Measurements from ENCODE around the gene ARID4A.

DNA sequence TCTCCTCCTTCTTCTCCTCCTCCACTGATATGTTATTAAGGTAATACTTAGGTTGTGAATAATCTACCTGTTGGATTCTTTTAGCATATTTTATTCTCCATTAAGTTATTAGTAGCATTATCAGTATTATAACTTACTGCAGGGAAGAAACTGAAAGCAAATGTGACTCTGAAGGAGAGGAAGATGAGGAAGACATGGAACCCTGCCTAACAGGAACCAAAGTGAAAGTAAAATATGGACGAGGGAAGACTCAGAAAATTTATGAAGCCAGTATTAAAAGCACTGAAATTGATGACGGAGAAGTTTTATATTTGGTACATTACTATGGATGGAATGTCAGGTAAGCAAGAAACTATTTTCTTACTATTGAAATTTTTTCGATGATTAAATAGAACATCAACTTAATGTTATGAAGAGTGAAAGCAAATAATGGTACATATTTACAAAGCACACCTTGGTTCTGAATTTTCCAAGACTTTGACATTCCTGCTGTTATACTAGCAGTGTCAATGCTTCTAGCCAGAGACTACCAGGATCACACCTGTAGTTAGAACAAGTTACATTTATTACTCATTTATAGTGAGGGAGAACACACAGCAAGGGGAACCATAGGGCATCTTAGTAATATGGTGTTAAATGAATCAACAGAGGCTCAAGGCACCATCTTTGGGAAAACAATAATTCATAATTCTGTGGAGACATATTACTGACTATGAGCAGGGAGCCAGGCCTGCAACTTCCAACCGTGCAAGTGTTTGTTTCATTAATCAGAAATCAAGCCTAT, 55.4 kb downstream of the ARID4A start:
- TF ChIP-seq, protein P1, sequence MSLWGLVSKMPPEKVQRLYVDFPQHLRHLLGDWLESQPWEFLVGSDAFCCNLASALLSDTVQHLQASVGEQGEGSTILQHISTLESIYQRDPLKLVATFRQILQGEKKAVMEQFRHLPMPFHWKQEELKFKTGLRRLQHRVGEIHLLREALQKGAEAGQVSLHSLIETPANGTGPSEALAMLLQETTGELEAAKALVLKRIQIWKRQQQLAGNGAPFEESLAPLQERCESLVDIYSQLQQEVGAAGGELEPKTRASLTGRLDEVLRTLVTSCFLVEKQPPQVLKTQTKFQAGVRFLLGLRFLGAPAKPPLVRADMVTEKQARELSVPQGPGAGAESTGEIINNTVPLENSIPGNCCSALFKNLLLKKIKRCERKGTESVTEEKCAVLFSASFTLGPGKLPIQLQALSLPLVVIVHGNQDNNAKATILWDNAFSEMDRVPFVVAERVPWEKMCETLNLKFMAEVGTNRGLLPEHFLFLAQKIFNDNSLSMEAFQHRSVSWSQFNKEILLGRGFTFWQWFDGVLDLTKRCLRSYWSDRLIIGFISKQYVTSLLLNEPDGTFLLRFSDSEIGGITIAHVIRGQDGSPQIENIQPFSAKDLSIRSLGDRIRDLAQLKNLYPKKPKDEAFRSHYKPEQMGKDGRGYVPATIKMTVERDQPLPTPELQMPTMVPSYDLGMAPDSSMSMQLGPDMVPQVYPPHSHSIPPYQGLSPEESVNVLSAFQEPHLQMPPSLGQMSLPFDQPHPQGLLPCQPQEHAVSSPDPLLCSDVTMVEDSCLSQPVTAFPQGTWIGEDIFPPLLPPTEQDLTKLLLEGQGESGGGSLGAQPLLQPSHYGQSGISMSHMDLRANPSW (CRISPR knock-in tag; IDR thresholded peaks at IDR 0.05; ENCODE audit: borderline replicate concordance) = no peak
- TF ChIP-seq FOXK2 (IDR thresholded peaks at IDR 0.05) = no peak
- no peak for TF ChIP-seq JUN (CRISPR knock-in tag; IDR thresholded peaks at IDR 0.05)
- TF ChIP-seq MAZ (IDR thresholded peaks at IDR 0.05; ENCODE audit: borderline replicate concordance, low read depth, low read length) = no peak
- TF ChIP-seq MAZ (CRISPR knock-in tag; IDR thresholded peaks at IDR 0.05; ENCODE audit: low read depth) = no peak
- TF ChIP-seq EP300 (IDR thresholded peaks at IDR 0.05; ENCODE audit: low read depth in 2 of 2, low read length in 2 of 2) = no peak
- TF ChIP-seq EP300 (CRISPR knock-in tag; IDR thresholded peaks at IDR 0.05; ENCODE audit: borderline replicate concordance) = no peak
- no peak for TF ChIP-seq TMF1 (CRISPR knock-in tag; IDR thresholded peaks at IDR 0.05; ENCODE audit: low read depth)
- TF ChIP-seq, protein P2, sequence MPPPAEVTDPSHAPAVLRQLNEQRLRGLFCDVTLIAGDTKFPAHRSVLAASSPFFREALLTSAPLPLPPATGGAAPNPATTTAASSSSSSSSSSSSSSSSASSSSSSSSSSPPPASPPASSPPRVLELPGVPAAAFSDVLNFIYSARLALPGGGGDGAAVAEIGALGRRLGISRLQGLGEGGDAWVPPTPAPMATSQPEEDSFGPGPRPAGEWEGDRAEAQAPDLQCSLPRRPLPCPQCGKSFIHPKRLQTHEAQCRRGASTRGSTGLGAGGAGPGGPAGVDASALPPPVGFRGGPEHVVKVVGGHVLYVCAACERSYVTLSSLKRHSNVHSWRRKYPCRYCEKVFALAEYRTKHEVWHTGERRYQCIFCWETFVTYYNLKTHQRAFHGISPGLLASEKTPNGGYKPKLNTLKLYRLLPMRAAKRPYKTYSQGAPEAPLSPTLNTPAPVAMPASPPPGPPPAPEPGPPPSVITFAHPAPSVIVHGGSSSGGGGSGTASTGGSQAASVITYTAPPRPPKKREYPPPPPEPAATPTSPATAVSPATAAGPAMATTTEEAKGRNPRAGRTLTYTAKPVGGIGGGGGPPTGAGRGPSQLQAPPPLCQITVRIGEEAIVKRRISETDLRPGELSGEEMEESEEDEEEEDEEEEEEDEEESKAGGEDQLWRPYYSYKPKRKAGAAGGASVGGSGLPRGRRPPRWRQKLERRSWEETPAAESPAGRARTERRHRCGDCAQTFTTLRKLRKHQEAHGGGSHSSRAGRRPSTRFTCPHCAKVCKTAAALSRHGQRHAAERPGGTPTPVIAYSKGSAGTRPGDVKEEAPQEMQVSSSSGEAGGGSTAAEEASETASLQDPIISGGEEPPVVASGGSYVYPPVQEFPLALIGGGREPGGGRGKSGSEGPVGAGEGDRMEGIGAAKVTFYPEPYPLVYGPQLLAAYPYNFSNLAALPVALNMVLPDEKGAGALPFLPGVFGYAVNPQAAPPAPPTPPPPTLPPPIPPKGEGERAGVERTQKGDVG (CRISPR knock-in tag; IDR thresholded peaks at IDR 0.05; ENCODE audit: borderline replicate concordance) = no peak
- TF ChIP-seq, protein P3, sequence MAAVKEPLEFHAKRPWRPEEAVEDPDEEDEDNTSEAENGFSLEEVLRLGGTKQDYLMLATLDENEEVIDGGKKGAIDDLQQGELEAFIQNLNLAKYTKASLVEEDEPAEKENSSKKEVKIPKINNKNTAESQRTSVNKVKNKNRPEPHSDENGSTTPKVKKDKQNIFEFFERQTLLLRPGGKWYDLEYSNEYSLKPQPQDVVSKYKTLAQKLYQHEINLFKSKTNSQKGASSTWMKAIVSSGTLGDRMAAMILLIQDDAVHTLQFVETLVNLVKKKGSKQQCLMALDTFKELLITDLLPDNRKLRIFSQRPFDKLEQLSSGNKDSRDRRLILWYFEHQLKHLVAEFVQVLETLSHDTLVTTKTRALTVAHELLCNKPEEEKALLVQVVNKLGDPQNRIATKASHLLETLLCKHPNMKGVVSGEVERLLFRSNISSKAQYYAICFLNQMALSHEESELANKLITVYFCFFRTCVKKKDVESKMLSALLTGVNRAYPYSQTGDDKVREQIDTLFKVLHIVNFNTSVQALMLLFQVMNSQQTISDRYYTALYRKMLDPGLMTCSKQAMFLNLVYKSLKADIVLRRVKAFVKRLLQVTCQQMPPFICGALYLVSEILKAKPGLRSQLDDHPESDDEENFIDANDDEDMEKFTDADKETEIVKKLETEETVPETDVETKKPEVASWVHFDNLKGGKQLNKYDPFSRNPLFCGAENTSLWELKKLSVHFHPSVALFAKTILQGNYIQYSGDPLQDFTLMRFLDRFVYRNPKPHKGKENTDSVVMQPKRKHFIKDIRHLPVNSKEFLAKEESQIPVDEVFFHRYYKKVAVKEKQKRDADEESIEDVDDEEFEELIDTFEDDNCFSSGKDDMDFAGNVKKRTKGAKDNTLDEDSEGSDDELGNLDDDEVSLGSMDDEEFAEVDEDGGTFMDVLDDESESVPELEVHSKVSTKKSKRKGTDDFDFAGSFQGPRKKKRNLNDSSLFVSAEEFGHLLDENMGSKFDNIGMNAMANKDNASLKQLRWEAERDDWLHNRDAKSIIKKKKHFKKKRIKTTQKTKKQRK (IDR thresholded peaks at IDR 0.05; ENCODE audit: low read length) = no peak

Data from HepG2 (cell line).